ENCODE results near the gene MBD6.

The MBD6 gene, protein sequence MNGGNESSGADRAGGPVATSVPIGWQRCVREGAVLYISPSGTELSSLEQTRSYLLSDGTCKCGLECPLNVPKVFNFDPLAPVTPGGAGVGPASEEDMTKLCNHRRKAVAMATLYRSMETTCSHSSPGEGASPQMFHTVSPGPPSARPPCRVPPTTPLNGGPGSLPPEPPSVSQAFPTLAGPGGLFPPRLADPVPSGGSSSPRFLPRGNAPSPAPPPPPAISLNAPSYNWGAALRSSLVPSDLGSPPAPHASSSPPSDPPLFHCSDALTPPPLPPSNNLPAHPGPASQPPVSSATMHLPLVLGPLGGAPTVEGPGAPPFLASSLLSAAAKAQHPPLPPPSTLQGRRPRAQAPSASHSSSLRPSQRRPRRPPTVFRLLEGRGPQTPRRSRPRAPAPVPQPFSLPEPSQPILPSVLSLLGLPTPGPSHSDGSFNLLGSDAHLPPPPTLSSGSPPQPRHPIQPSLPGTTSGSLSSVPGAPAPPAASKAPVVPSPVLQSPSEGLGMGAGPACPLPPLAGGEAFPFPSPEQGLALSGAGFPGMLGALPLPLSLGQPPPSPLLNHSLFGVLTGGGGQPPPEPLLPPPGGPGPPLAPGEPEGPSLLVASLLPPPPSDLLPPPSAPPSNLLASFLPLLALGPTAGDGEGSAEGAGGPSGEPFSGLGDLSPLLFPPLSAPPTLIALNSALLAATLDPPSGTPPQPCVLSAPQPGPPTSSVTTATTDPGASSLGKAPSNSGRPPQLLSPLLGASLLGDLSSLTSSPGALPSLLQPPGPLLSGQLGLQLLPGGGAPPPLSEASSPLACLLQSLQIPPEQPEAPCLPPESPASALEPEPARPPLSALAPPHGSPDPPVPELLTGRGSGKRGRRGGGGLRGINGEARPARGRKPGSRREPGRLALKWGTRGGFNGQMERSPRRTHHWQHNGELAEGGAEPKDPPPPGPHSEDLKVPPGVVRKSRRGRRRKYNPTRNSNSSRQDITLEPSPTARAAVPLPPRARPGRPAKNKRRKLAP

DNA sequence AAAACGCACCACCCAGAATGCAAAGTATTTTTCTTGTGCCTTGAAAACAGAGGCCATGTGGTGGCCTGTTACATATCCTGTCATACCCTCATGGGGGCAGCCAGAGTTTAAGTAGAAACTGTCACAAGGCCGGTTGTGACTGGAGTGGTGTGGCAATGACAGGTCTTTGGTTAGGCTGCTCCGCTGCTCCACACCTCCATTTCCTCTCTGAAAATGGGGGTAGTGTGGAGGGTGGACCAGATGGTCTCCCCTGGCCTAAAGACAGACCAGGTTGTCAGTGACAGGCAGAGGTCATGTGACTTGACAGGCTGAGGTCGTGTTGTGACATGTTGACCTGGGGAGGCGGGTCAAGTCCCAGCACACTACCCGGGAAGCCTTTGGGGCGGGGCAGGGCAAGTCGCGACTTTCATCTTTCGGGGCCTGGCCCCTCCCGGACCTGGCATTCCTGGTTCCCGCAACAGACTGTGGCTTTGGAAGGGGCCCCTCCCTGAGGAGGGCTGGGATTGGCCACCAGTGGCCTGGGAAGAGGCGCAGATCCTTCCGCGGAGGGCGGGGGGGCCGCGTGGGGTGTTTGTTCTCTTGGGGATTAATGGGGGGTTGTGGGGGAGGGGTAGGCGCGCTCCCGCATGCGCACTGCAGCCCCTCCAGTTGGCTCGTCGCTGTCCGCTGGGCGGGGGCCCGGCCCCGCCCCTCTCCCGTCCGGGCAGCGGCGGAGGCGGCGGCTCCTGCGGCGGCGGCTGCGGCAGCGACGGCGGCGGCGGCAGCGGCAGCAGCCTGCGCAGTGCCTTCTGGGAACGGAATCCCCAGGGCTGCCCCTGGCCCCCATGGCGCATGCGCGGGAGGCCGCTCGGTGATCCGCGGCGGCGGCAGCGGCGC, at the start of gene MBD6:
TSS of gene MBD6 (plus strand) at position 814 of the 876 bp plus-strand sequence. CDS start 1,480 bp downstream, outside the sequence.
- peak; percentile 90 for DNase-seq

DNA sequence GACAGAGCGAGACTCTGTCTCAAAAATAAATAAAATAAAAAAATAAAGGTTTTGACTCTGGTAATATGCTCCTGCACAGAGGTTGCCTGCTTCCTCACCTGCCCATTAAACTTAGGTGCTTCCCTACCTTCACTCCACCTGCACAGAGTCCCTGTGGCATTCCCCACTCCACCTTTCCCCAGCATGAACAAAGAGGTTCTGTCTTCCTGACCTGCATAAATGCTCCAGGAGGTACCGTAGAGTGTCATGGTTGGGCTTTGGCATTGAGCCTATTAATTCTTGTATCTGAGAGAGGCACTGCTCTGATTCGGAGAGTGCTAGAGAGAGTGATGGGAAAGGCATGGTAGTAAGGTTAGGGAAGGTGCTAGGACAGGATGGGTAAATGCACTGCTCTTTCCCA, 49.2 kb upstream of the MBD6 start:
- no peak for DNase-seq

DNA sequence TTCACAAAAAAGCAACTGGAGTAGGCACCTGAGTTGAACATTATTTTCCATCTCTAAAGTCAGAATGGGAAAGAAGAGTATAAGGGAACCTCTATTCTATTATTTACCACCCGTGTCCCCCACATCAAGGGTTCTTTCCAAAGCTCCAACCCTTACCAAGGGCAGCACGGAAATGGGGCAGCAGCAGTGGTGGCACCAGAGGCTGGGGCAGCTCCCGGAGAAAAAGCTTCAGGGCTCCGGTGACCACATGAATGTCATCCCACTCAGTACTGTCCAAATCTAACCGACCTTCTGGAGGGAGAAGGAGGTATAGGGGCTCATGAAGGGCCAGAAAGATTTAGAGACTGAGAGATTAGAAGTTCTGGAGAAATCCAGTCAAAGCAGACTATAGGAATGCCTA, 48.7 kb upstream of the MBD6 start:
- no peak for DNase-seq

DNA sequence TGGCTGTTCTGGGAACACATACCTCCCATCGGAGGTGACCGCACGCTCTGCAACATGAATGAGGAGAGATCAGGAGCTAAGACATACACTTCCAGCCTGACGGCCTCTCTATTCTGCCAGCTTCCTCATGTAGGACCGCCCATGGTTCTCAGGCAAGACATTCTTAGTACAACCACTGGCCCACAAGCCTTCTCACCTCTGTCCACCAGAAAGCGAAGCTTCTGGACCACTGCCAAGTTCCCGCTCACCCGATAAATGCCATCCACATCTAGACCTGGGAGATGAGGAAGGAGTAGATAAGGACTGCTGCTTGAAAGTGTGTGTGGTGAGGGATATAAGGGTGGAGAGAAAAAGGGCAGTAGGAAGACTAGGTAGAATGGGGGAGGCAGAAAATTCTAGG, 48.2 kb upstream of the MBD6 start:
- no peak for DNase-seq

DNA sequence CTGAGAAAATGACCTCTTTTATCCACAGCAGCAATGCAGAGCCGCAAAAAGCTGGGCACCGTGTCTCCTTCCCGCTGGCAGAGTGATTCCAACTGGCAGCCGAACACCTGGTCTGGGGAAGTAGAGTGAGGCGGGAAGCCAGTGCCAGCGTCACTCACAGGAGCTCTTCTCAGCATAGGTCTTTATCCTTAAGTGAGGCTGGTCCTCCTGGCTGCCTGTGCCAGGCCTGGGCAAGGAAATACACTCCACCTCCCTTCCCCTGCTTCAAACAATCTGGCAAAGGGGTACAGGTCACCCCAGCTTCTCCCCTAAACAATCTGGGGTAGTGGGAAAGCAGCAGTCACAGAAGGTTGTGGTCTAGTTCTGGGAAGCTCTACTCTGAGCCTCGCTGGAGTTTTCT, 47.8 kb upstream of the MBD6 start:
- no peak for DNase-seq

DNA sequence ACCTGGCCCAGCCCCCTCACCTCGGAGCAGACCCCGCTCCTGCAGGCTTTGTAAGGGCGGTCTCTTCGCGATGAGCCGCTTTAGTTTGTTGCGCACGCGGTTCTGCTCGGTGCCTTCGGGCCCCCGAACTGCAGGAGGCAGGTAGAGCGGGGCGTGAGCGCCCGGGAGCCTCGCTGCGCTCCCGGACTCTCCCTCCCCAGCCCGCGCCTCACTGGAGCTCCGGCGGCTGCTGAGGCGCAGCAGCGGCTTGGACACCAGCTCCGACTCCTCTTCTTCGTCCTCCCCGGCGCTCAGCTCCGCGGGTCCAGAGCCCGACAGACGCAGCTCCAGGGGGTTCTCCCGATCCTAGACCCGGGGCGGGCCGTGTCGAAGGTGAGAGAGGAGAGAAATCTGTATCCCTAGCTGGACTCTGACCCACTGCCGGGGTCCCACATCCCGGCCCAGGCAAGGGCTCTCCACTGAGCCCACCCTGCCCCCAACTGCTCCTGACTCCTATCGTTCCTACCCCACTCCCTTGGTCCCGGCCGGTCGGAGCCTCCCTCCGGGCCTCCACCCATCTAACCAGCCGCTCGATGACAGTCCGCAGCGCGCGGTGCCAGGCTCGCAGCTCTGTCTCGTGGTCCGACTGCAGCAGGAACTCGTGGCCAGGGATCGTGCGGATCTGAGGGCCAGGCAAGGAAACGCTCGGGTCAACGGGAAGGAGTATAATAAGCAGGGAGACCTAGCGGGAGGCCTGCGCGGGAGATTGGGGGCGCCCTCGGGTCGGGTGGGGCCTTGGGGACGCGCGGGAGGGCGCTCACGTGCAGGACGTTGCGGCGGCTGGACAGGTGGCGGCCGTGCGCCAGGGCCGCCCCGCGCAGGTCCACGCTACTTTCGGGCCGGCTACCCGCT, 47.1 kb upstream of the MBD6 start:
- no peak for DNase-seq

GRCh38 chr12:57476162-57476992, 46.2 kb upstream of the MBD6 start:
- DNase-seq, result no peak

DNA sequence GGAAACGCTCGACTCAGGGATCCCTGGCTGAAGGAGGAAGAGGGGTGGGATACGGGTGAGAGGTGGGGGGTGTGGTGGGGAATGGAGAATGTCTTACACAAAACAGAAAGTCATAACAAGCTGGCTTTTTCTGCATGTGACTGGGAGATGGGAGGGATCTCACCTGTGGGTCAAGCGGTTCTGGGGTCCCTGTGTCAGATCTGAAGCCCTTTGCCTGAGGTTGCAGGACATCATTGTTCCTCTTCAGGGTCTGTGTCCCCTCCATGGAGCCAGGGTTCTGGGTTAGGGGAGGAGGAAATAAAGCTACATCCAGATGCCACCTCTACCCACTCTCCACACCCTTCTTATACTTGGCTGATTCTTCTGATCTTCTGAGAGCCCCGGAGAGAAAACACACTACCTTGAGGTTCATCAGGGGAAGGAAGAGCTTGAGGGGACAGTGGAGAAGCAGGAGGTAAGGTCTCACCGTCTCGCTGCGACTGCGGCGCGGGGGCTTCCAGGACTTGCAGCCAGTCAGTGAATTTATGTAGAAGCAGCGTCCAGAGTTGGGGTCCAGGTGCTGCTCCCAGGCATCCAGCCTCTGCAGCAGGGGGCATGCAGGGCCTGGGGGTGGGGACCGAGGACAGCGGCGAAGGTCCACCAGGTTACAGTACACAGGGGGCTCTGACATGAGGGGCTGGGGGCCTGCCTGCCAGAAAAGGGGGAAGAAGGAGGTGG, 45.5 kb upstream of the MBD6 start:
- no peak for DNase-seq

DNA sequence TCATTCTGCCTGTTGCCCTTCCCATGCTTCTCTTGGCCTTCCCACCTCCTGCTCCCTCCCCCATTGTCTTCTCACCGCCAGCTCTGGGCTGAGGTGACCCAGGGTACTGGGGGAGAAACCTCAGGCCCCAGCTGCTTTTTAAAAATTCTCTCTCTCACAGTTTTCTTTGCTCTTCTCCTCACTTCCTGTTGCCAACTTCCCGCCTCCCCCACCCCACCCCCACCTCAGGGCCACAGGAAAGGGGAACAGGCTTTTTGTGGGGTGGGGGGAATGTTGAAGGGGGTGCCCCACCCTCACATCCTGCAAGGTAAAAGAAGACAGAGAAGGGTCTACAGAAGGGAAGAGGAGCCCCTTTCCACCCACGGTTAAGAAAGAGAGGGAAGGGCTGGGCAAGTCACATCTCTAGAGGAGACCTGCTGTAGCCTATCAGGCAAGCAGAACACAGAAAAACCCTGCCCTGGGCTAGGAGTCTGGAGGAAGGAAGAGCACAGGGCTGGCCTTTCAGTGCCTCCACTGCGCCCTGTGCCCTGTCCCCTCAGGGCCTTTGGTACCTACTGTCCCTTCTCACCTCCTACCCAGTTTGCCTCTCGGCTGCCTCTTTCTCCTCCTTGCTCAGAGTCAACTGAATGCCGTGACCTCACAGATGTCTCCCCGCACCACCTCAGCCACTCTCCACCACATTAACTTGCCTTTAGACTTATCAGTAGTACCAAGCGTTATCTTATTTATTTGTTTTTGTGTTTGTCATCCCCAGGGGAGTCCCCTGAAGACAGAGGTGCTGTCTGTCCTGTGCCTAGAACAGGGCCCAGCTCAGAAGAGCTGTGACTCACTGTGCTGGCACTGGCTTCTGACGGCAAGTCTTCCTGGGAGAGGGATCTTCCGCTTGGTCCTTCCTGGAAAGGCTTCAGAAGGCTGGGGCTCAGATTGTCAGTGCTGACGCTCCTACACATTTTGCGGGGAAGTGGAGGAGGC, 44.6 kb upstream of the MBD6 start:
- no peak for DNase-seq

DNA sequence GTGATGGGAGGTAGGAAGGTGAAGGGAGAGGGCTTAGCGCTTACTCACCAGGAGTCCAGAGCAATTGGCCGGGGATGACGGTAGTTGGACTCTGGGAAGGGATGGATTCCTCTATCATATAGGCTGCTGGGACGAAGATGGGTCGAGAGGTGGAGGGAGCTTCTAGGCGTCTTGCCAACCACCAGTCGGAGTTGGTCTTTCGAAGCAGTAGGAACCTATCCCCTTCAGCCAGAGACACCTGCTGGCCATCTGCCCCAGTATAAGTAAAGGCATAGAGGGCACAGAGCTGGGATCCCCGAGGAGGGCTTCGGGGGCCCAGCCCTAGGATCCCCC, 43.6 kb upstream of the MBD6 start:
- DNase-seq, result no peak

DNA sequence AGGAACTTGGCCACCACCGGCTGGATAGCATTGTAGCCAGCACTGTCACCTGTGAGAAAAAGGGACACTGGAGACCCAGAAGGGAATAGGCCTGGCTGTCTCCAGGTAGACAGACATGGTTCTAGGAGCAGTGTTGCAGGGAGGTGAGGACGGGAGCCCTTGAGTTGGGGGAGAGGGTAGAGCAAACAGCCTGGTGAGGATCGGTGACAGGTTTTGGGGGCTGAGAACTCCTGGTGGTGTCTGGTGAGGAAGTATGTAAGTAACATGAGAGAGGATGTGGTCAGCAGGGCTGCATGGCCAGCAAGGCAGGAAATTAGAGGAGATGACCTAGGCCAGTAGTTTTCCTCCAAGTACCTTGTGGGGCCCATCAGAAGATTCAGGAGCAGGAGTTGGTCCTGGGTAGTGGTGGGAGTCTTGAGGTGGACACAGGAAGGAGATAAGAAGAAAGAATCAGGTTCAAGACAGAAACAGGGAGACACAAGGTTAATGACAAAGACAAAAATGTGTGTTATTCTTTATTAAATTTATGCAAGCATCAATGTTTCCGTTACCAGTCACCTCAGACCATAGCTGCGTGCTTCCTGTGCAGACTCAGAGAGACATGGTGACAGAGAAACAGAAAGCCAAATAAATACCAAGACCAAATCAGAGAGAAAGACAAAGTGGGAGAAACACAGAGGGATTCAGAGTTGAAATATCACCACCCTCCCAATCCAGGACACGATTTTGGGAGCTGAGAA, 43.1 kb upstream of the MBD6 start, which contains the start of gene ARHGAP9:
TSS of gene ARHGAP9 (minus strand) at position 491 of the 740 bp plus-strand sequence. CDS start at position 31, 460 bp downstream.
- DNase-seq, result no peak

DNA sequence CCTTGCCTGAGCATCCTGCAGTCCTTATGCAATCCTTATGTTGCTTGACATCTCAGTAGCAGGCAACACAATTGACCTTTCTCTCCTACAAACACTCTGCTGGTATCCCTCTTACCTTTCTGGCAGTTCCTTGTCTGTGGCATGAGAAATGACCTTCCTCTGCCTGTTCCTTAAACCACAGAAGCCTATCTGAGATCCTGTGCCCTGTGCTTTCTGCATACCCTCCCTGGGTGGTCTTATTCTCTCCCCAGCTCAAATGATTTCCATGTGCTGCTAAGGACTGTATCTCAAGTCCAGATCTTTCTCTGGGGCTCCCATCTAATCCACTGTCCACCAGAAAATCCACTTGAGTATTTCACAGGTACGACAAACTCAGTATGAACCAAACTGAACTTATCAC, 41.0 kb upstream of the MBD6 start:
- DNase-seq, result no peak

DNA sequence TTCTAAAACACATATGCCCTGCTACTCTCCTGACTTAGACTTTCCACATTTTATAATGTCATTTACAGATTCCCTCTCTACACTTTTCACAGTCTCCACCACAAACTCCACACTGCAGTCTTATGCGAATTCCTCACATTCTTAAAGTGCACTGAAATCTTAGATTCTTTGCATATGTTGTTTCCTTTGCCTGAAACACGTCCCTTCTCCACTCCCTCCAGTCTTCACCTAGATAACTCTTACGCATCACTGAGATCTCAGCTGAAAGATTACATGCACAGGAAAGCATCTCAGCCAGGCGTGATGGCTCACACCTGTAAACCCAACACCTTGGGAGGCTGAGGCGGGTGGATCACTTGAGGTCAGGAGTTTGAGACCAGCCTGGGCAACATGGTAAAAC, 39.2 kb upstream of the MBD6 start:
- no peak for DNase-seq

DNA sequence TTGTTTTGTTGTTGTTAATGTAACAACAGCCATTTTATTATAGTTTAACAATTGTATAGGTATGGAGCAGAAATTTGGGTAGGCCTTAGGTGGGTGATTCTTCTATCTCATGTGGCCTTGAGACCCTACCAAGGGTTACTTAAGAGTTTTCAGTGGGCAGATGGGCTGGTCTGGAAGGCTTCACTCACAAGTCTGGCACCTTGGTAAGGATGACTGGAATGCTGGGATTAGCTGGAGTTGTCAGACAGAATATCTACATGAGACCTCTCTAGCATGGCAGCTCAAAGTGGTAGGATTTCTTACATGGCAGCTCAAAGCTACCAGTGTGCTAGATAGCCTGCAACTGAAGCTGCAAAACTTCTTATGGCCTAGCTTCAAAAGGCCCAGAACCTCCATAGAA, 36.9 kb upstream of the MBD6 start:
- no peak for DNase-seq

GRCh38 chr12:57487055-57487596, 35.5 kb upstream of the MBD6 start:
- DNase-seq, result no peak

GRCh38 chr12:57487597-57488401, 34.8 kb upstream of the MBD6 start, which contains the start of gene MARS1:
TSS of gene MARS1 (plus strand) at chr12:57488068. CDS start at chr12:57488091, 23 bp downstream.
- peak; percentile 98 for DNase-seq
